ENCODE data around the gene PPL. TPM values are rescaled to one million over a fixed set of nuclear protein-coding genes. Genes with fewer than 3 reads are reported as not detected.

PPL gene
- total and polyA plus RNA-seq, 2 donors (not counting 3 experiments of a cell fraction or from before 2014, with no cell fraction given), result 0.07 to 0.20 TPM

DNA sequence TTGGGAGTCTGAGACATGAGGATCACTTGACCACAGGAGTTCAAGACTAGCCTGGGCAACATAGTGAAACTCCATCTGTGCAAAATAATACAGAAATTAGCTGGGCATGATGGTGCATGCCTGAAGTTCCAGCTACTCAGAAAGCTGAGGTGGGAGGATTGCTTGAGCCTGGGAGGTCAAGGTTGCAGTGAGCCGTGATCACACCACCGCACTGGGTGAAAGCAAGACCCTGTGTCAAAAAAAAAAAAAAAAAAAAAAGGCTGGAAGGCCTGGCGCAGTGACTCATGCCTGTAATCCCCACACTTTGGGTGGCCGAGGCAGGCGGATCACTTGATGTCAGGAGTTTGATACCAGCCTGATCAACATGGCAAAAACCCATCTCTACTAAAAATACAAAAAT lies 81.6 kb downstream of the PPL start:
- Histone ChIP-seq H3K9me3 (replicated peaks; ENCODE audit: control insufficient read depth, insufficient read depth, low read length) (no peaks in the 10 kb centered on the region), H3K4me1 (ENCODE audit: control insufficient read depth, extremely low read depth, insufficient read depth, low read length) (peaks cover 49% of the 10 kb centered on the region), H2AFZ (ENCODE audit: low read depth, low read length) (no peak overlapping the region), H3K4me2 (ENCODE audit: insufficient read depth, low read length) (no peak overlapping the region), H3K36me3 (ENCODE audit: control insufficient read depth in 2 of 2, extremely low read depth in 1 of 2, insufficient read depth in 2 of 2, low read length in 2 of 2) (peaks cover 13 to 21% of the 10 kb centered on the region in 2 experiments), H3K9ac (replicated peaks; ENCODE audit: extremely low read depth, insufficient read depth, low read length) (no peak overlapping the region), H3K79me2 (ENCODE audit: control insufficient read depth, insufficient read depth, low read length) (peaks cover 63% of the 10 kb centered on the region), H3K27me3 (ENCODE audit: control insufficient read depth in 2 of 2, insufficient read depth in 2 of 2, low read length in 2 of 2) (no peaks in the 10 kb centered on the region), H4K20me1 (replicated peaks; ENCODE audit: control insufficient read depth, extremely low read depth, insufficient read depth, low read length) (no peaks in the 10 kb centered on the region), H3K27ac (ENCODE audit: insufficient read depth, low read depth, low read length) (no peak overlapping the region), H3K4me3 (replicated peaks in 1 of 3; ENCODE audit: insufficient read depth in 1 of 3, low read depth in 1 of 3, low read length in 3 of 3) (no peak overlapping the region), H3K9me1 (replicated peaks; ENCODE audit: control insufficient read depth, extremely low read depth, insufficient read depth, low read length) (no peaks in the 10 kb centered on the region)
- intact Hi-C loops (cut with micrococcal nuclease), result no loop called here
- no TSS peak for BruUV-seq (replicated peaks)
- FAIRE-seq, result no peak
- no peak for DNase-seq (ENCODE audit: low read depth, low spot score)
- dilution Hi-C loops (cut with MboI; ENCODE audit: extremely low pct_ligation_motif_present, low sequenced_read_pairs), result no loop called here
- ChIA-PET POLR2A (no interaction called here), CTCF (no interaction called here)
- TF ChIP-seq, protein P1, sequence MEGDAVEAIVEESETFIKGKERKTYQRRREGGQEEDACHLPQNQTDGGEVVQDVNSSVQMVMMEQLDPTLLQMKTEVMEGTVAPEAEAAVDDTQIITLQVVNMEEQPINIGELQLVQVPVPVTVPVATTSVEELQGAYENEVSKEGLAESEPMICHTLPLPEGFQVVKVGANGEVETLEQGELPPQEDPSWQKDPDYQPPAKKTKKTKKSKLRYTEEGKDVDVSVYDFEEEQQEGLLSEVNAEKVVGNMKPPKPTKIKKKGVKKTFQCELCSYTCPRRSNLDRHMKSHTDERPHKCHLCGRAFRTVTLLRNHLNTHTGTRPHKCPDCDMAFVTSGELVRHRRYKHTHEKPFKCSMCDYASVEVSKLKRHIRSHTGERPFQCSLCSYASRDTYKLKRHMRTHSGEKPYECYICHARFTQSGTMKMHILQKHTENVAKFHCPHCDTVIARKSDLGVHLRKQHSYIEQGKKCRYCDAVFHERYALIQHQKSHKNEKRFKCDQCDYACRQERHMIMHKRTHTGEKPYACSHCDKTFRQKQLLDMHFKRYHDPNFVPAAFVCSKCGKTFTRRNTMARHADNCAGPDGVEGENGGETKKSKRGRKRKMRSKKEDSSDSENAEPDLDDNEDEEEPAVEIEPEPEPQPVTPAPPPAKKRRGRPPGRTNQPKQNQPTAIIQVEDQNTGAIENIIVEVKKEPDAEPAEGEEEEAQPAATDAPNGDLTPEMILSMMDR (IDR thresholded peaks at IDR 0.05; ENCODE audit: extremely low read depth in 1 of 2, insufficient read depth in 1 of 2, low read depth in 1 of 2, low read length in 2 of 2), result no peak
- TF ChIP-seq POLR2AphosphoS5 (IDR thresholded peaks at IDR 0.05; ENCODE audit: insufficient read depth, low read depth, low read length), result no peak
- no peak for TF ChIP-seq POLR2A (IDR thresholded peaks at IDR 0.05; ENCODE audit: low read depth, low read length)
- no peak for TF ChIP-seq MYC (IDR thresholded peaks at IDR 0.05; ENCODE audit: low read depth, low read length)
- TF ChIP-seq JUN (IDR thresholded peaks at IDR 0.05; ENCODE audit: borderline replicate concordance, insufficient read depth, insufficient read length, low read depth), result no peak
- TF ChIP-seq, protein P2, sequence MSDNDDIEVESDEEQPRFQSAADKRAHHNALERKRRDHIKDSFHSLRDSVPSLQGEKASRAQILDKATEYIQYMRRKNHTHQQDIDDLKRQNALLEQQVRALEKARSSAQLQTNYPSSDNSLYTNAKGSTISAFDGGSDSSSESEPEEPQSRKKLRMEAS (IDR thresholded peaks at IDR 0.05; ENCODE audit: insufficient read depth, insufficient read length), result no peak
- no peak for TF ChIP-seq EZH2 (IDR thresholded peaks at IDR 0.05; ENCODE audit: borderline replicate concordance, low read depth, low read length, severe bottlenecking)
- TF ChIP-seq GATA2 (IDR thresholded peaks at IDR 0.05; ENCODE audit: insufficient read depth, insufficient read length, low read depth, low read length), result no peak
- no peak for TF ChIP-seq FOS (IDR thresholded peaks at IDR 0.05; ENCODE audit: borderline replicate concordance, insufficient read depth, low read length)
